Embryonic facial prominence (tissue), 1 donor: ENCODE data around the gene CTCF.
"Not testable (repeated sequence)": the region's sequence is repeated elsewhere in the genome, so short reads cannot be mapped to it uniquely, and the experiment has no call there.

Experiments
- DNase-seq: peaks from one replicate; pipeline ENCODE4 v3.0.0-alpha.2; 2016; ENCODE audit errors: extremely low spot score

CTCF gene

GRCh38 chr16:67533987-67534386 lies 28.3 kb upstream of the CTCF start:
- not testable (repeated sequence) for DNase-seq

DNA sequence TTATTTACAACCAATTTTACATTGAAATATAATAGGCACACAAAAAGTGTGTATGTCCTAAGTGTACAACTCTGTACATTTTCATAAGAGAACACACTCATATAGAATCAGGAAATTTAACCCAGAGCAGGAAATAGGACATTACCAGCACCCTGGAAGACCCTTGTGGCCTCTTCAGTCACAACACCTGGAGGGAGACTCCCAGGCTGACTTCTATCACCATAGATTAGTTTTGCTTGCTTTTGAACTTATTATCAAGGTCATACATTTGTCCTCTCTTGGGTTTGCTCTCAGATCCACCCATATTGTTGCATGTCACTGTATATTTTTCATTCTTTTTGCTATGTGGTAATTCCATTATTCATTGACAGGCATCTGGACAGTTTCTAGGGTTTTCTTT lies 27.9 kb upstream of the CTCF start:
- no peak for DNase-seq

- no peak for DNase-seq
Observed at GRCh38 chr16:67535201-67535600, 27.1 kb upstream of the CTCF start.

GRCh38 chr16:67537270-67537635 lies 25.1 kb upstream of the CTCF start:
- DNase-seq, result no peak

GRCh38 chr16:67537636-67538591 lies 24.4 kb upstream of the CTCF start:
- DNase-seq, result no peak

- no peak for DNase-seq
Observed at GRCh38 chr16:67538666-67539101, 23.6 kb upstream of the CTCF start.

- no peak for DNase-seq
Observed at GRCh38 chr16:67539271-67539670, 23.1 kb upstream of the CTCF start.

DNA sequence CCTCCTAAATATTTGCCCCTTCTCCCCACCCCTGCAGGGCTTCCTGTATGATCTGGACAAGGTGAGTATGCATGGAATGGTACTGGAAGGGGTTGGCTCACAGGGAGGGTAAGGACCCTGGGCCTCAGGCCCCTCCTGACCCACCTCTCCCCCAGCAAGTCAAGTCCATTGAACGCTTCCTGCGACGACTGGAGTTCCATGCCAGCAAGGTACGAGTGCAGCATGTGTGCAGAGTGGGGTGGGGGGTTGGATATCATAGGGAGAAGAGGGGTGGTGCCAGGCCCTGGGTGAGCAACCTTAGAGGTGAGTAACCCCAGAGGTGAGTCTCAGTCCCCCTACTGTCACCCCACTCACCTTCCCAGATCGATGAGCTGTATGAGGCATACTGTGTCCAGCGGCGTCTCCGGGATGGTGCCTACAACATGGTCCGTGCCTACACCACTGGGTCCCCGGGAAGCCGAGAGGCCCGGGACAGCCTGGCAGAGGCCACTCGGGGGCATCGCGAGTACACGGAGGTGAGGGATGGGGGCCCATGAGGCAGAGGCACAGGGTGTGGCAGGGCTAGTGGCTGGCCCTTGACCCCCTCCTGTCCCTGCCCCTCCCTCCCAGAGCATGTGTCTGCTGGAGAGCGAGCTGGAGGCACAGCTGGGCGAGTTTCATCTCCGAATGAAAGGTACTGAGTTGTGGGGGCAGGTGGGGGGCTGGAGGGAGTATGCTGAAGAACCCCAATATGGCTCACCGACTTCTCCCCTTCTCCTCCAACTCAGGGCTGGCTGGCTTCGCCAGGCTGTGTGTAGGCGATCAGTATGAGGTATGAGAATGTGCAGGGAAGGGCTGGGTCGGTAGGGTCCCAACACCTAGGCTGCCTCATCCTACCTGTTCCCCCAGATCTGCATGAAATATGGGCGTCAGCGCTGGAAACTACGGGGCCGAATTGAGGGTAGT lies 22.4 kb upstream of the CTCF start:
- no peak for DNase-seq

DNA sequence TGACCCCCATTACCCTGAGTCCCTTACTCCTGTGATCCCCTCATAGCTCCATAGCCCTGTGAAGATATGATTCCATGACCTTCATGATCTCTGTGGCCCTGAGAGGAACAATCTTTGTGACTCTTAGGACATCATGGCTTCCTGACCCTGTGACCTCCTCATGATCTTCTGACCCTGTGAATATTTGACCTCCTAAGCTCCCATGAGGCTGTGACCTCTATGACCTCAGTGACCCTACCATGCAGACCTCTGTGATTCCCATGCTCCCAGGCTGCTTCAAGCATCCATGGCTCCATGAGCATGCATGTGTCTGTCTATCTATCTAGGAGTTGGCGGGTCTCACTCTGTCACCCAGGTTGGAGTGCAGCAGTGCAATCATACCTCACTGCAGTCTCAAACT lies 21.6 kb upstream of the CTCF start:
- DNase-seq, result no peak

DNA sequence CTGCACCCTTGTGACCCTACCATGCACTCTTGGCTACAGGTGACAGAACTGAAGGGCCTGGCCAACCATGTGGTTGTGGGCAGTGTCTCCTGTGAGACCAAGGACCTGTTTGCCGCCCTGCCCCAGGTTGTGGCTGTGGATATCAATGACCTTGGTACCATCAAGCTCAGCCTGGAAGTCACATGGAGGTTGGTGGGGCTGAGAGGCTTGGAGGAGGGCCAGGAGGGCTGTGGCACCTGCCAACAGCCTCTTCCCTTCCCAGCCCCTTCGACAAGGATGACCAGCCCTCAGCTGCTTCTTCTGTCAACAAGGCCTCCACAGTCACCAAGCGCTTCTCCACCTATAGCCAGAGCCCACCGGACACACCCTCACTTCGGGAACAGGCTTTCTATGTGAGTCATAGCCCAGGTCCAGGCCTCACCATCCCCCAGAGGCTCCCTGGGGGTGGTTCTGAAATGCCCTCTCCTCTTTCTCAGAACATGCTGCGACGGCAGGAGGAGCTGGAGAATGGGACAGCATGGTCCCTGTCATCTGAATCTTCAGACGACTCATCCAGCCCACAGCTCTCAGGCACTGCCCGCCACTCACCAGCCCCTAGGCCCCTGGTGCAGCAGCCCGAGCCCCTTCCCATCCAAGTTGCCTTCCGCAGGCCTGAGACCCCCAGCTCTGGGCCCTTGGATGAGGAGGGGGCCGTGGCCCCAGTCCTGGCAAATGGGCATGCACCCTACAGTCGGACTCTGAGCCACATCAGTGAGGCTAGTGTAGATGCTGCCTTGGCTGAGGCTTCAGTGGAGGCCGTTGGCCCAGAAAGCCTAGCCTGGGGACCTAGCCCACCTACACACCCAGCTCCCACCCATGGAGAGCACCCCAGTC lies 20.7 kb upstream of the CTCF start:
- DNase-seq, result no peak

GRCh38 chr16:67542464-67542863 lies 19.9 kb upstream of the CTCF start:
- DNase-seq, result no peak

DNA sequence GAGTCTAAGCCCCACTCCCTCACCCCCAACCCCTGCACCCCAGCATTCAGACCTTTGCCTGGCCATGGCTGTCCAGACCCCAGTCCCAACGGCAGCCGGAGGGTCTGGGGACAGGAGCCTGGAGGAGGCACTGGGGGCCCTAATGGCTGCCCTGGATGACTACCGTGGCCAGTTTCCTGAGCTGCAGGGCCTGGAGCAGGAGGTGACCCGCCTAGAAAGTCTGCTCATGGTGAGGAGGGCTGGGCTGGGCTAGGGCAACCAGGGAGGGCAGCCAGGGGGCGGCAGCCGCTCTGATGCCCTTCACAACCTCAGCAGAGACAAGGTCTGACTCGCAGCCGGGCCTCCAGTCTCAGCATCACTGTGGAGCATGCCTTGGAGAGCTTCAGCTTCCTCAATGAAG lies 19.3 kb upstream of the CTCF start:
- no peak for DNase-seq

DNA sequence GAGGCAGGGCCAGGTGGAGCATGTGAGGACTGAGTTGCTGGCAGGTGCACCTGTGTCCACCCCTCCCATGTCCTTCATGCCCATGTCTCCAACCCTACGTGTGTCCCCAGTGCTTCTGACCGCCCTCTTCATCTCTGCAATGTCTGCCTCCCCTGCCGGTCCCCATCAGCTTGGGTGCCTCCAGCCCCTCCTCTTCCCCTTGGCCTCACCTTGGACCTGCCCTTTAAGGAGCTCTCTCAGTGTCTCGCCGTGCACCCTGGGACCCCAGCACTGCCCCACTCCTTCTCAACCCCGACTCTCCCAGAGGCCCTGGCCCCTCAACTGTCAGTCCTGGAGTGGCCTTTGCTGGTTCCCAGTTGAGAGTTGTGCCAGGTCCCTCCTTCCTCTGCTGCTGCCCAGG lies 18.7 kb upstream of the CTCF start:
- DNase-seq, result no peak

DNA sequence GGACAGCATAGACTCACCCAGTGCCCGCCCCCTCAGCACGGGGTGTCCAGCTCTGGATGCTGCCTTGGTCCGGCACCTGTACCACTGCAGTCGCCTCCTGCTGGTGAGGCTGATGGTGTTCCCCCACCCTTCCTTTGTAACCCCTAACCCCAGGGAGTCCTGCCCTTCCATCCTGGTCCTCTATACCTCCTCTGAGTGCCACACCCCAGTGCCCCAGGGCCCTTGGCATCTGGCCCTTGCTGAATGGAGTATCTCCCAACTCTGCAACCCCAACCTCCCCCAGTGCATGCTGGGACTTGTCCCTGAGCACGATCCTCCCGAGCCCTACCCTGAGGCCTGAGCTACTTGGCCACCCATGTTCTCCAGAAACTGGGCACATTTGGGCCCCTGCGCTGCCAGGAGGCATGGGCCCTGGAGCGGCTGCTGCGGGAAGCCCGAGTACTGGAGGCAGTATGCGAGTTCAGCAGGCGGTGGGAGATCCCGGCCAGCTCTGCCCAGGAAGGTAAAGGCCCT lies 17.9 kb upstream of the CTCF start:
- DNase-seq, result no peak

DNA sequence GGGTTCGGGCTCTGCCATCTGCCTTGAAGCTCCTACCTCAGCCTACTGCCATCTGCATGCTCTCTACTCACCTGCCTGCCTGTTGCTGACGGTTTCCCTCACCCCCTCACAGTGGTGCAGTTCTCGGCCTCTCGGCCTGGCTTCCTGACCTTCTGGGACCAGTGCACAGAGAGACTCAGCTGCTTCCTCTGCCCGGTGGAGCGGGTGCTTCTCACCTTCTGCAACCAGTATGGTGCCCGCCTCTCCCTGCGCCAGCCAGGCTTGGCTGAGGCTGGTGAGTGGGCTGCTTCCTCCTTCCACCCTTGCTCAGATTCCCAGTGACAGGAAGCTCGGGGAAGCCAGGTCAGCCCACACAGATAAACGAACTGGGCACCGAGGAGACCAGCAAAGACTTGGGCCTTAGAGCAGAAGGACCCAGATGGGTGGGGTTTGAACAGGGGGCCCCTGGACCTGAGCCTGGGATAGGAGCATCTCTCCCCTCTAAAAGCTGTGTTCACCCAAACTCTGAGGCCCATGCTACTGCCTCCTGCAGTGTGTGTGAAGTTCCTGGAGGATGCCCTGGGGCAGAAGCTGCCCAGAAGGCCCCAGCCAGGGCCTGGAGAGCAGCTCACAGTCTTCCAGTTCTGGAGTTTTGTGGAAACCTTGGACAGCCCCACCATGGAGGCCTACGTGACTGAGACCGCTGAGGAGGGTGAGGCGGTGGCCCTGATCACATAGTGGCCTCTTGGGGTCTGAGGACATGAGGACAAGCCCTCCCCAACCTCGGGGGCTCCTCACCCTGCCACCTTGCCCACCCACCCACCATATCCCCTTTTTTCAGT lies 17.3 kb upstream of the CTCF start:
- DNase-seq, result no peak

DNA sequence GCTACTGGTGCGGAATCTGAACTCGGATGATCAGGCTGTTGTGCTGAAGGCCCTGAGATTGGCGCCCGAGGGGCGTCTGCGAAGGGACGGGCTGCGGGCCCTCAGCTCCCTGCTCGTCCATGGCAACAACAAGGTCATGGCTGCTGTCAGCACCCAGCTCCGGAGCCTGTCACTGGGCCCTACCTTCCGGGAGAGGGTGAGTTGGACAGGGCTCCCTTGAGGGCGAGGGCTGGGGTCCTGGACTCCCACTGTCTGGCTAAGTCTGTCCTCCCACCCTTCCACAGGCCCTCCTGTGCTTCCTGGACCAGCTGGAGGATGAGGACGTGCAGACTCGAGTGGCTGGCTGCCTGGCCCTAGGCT lies 16.7 kb upstream of the CTCF start:
- no peak for DNase-seq

GRCh38 chr16:67546091-67546501 lies 16.2 kb upstream of the CTCF start:
- DNase-seq, result no peak

- DNase-seq, result no peak
Observed at GRCh38 chr16:67546761-67547422, 15.4 kb upstream of the CTCF start.

DNA sequence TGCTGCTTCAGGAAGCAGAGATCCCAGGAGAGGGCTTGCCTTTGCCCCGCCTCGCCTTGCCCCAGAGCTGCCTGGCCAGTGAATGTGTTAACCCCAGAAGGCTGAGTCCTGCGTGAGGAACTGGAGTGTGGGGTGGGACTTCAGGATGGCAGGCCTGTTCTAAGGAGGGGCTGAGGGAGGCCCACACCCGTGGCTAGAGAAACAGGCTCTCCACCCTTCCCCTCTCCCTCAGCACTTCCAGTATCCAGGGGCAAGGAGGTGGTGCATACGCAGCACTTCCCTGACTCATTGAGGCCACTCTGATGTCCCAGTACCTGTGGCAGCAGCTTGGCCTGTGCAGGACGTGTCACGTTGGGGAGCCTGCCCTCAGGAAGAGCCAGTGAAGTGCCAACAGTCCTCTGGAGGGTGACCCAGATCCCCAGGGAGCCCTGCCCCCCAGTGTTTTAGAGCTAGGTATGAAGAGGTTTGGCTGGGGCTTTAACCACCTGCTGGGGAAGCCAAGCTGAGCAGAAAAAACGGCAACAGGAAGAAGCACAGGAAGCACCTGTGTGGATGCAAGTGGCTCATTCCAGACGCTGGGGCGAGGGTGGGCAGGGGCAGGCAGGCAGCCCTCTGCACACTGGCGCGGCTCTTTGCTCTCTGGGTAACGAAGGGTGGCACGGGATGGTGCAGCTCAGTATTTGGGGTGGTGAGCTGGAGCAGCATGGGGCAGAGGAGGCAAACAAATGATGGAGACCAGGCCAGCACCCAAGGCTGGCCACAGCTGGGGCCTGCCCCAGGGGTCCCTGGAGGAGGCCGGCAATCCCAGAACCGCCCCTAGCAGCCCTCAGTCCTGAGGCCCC lies 14.7 kb upstream of the CTCF start:
- no peak for DNase-seq
